Measurements from ENCODE around the gene CYBA.

CYBA gene

GRCh38 chr16:88628512-88628974 is 22.3 kb downstream of the CYBA start:
- no peak for DNase-seq (ENCODE audit: low spot score)

GRCh38 chr16:88627531-88628411 is 23.1 kb downstream of the CYBA start:
- DNase-seq (ENCODE audit: low spot score), result no peak

GRCh38 chr16:88626646-88627045 is 24.2 kb downstream of the CYBA start:
- DNase-seq (ENCODE audit: low spot score), result no peak

- DNase-seq (ENCODE audit: low spot score), result no peak
These were observed 25.8 kb downstream of the CYBA start for GRCh38 chr16:88624977-88625576.

- no peak for DNase-seq (ENCODE audit: low spot score)
These were observed 26.4 kb downstream of the CYBA start for GRCh38 chr16:88624481-88624880.

- no peak for DNase-seq (ENCODE audit: low spot score)
These were observed 27.0 kb downstream of the CYBA start for GRCh38 chr16:88623858-88624257.

GRCh38 chr16:88622866-88623265 is 28.0 kb downstream of the CYBA start:
- no peak for DNase-seq (ENCODE audit: low spot score)

GRCh38 chr16:88622125-88622524 is 28.7 kb downstream of the CYBA start:
- DNase-seq (ENCODE audit: low spot score), result peak; percentile 11

GRCh38 chr16:88619859-88620815 is 30.7 kb downstream of the CYBA start:
- peak; percentile 92 for DNase-seq (ENCODE audit: low spot score)

- no peak for DNase-seq (ENCODE audit: low spot score)
These were observed 31.7 kb downstream of the CYBA start for GRCh38 chr16:88618956-88619667.

- no peak for DNase-seq (ENCODE audit: low spot score)
These were observed 32.5 kb downstream of the CYBA start for GRCh38 chr16:88618182-88618955.

GRCh38 chr16:88617268-88618031 is 33.4 kb downstream of the CYBA start:
- DNase-seq (ENCODE audit: low spot score), result no peak

GRCh38 chr16:88616736-88617135 is 34.1 kb downstream of the CYBA start:
- DNase-seq (ENCODE audit: low spot score), result no peak

GRCh38 chr16:88616320-88616719 is 34.5 kb downstream of the CYBA start:
- no peak for DNase-seq (ENCODE audit: low spot score)

- no peak for DNase-seq (ENCODE audit: low spot score)
These were observed 35.9 kb downstream of the CYBA start for GRCh38 chr16:88614818-88615580.

- peak; percentile 69 for DNase-seq (ENCODE audit: low spot score)
These were observed 36.7 kb downstream of the CYBA start for GRCh38 chr16:88613911-88614817.

GRCh38 chr16:88613293-88613692 is 37.6 kb downstream of the CYBA start:
- no peak for DNase-seq (ENCODE audit: low spot score)
